Tibial nerve (tissue), 4 donors: Measurements from ENCODE around the gene EFNA4. TPM values are rescaled to one million over a fixed set of nuclear protein-coding genes. Genes with fewer than 3 reads are reported as not detected.

Experiments used
- DNase-seq, 2 donors: peaks; one replicate each; pipeline ENCODE4 v3.0.0-alpha.2; 2019; ENCODE audit warnings: low spot score in 2 of 2
- H3K27ac ChIP-seq, 4 donors: fragments of 200-600 bp; sonication (generic) in 3 of 4; one replicate each; pipeline ENCODE4 v1.5.1; 2017 to 2019; ENCODE audit warnings: mild to moderate bottlenecking in 1 of 4
- H3K27me3 ChIP-seq, 2 donors: fragments of 200-600 bp; sonication (generic) in 1 of 2; one replicate each; pipeline versions ENCODE4 v1.5.1 to v1.6.0; 2017 to 2019
- H3K36me3 ChIP-seq, 3 donors: fragments of 200-600 bp; sonication (generic); one replicate each; pipeline ENCODE4 v1.5.1; 2018 to 2019
- H3K4me1 ChIP-seq, 4 donors: fragments of 200-600 bp; sonication (generic) in 3 of 4; one replicate each; pipeline ENCODE4 v1.5.1; 2017 to 2019
- H3K4me3 ChIP-seq, 4 donors: fragments of 200-600 bp; sonication (generic) in 3 of 4; one replicate each; pipeline ENCODE4 v1.5.1; 2017 to 2019; ENCODE audit warnings: mild to moderate bottlenecking in 1 of 4, moderate library complexity in 1 of 4
- H3K9me3 ChIP-seq, 4 donors: fragments of 200-600 bp; sonication (generic) in 3 of 4; one replicate each; pipeline ENCODE4 v1.5.1; 2017 to 2019
- CTCF ChIP-seq, 5 experiments: fragments of 200-600 bp in 3 of 5; fragments of 450-650 bp in 2 of 5; sonication (generic) in 3 of 5; IDR thresholded peaks; one replicate each; pipeline ENCODE4 v1.5.1; 2016 to 2019; ENCODE audit warnings: antibody characterized with exemption in 5 of 5, mild to moderate bottlenecking in 3 of 5, moderate library complexity in 2 of 5
- EP300 ChIP-seq, 2 donors: sonication (generic); formaldehyde crosslinking; IDR thresholded peaks; one replicate each; pipeline ENCODE4 v1.6.1; 2017; ENCODE audit warnings: antibody characterized with exemption in 2 of 2, mild to moderate bottlenecking in 1 of 2
- POLR2A ChIP-seq, 2 donors: fragments of 450-650 bp; IDR thresholded peaks; one replicate each; pipeline ENCODE4 v1.6.1; 2017; ENCODE audit warnings: antibody characterized with exemption in 2 of 2, mild to moderate bottlenecking in 2 of 2, moderate library complexity in 2 of 2
- WGBS, 2 donors: methylation state at CpG; one replicate each; pipeline ENCODE4 v1.1.5; 2018; 5-methylcytosine and 5-hydroxymethylcytosine counted together
- total RNA-seq, 4 donors: library from RNA; depleted of rRNA; stranded (reverse); fragments of >200 nt; gene quantifications; one replicate each; pipeline ENCODE4 v1.1.0, GENCODE V29; 2016

EFNA4 gene
- total RNA-seq, 4 donors from 2014 or later = 0.87 to 4.2 (median 1.8) TPM

- Histone ChIP-seq H3K27ac (peak overlapping the region; percentile 33 to 94 (median 92)), H3K27me3 (no peaks in the 10 kb centered on the region), H3K4me3 (peak overlapping the region; percentile 70 to 89 (median 82)), H3K9me3 (no peaks in the 10 kb centered on the region), H3K36me3 (peaks cover 4 to 42% (median 6%) of the 10 kb centered on the region in 3 donors), H3K4me1 (peaks cover 0 to 28% (median 20%) of the 10 kb centered on the region in 4 donors)
- no peak for DNase-seq
- 45 to 61% methylated on average over 9 to 12 of the region's 12 CpGs for WGBS, 2 donors
- TF ChIP-seq EP300 (IDR thresholded peaks at IDR 0.05) (no peak), POLR2A (IDR thresholded peaks at IDR 0.05) (no peak), CTCF (IDR thresholded peaks at IDR 0.05) (peak in 2 of 5 experiments; percentile 18 to 25)
Measured at GRCh38 chr1:155052439-155053395, 10.8 kb upstream of the EFNA4 start.

- 82 to 87% methylated on average over 7 of the region's 7 CpGs for WGBS, 2 donors
- H3K27ac ChIP-seq = peak overlapping the region in 1 of 4 donors; percentile 94
- no peak overlapping the region for H3K4me3 ChIP-seq
- no peaks in the 10 kb centered on the region for H3K9me3 ChIP-seq
- H3K4me1 ChIP-seq = peaks cover 0 to 28% (median 20%) of the 10 kb centered on the region in 4 donors
- peaks cover 4 to 51% (median 6%) of the 10 kb centered on the region in 3 donors for H3K36me3 ChIP-seq
- DNase-seq = no peak
- H3K27me3 ChIP-seq = no peaks in the 10 kb centered on the region
- no peak for TF ChIP-seq EP300 (IDR thresholded peaks at IDR 0.05)
- TF ChIP-seq POLR2A (IDR thresholded peaks at IDR 0.05) = no peak
- TF ChIP-seq CTCF (IDR thresholded peaks at IDR 0.05) = no peak
Measured at GRCh38 chr1:155053531-155054105, 9.9 kb upstream of the EFNA4 start.

- Histone ChIP-seq H3K27ac (no peak overlapping the region), H3K4me1 (peaks cover 0 to 27% (median 17%) of the 10 kb centered on the region in 4 donors), H3K36me3 (peaks cover 4 to 79% (median 6%) of the 10 kb centered on the region in 3 donors), H3K9me3 (no peaks in the 10 kb centered on the region), H3K27me3 (no peaks in the 10 kb centered on the region), H3K4me3 (no peak overlapping the region)
- TF ChIP-seq CTCF (IDR thresholded peaks at IDR 0.05) (no peak), POLR2A (IDR thresholded peaks at IDR 0.05) (no peak), EP300 (IDR thresholded peaks at IDR 0.05) (no peak)
- 83 to 85% methylated on average over 6 to 8 of the region's 8 CpGs for WGBS, 2 donors
- DNase-seq = no peak
Measured at GRCh38 chr1:155057104-155057503, 6.4 kb upstream of the EFNA4 start.

- Histone ChIP-seq H3K4me3 (no peak overlapping the region), H3K27me3 (no peaks in the 10 kb centered on the region), H3K4me1 (peaks cover 0 to 27% (median 18%) of the 10 kb centered on the region in 4 donors), H3K27ac (no peak overlapping the region), H3K36me3 (peaks cover 4 to 79% (median 6%) of the 10 kb centered on the region in 3 donors), H3K9me3 (no peaks in the 10 kb centered on the region)
- WGBS, 2 donors = 94 to 98% methylated on average over 10 to 13 of the region's 13 CpGs
- TF ChIP-seq POLR2A (IDR thresholded peaks at IDR 0.05) (no peak), CTCF (IDR thresholded peaks at IDR 0.05) (no peak), EP300 (IDR thresholded peaks at IDR 0.05) (no peak)
- DNase-seq = no peak
Measured at GRCh38 chr1:155057788-155058211, 5.7 kb upstream of the EFNA4 start.
